ENCODE data around the gene AVL9. TPM values are rescaled to one million over a fixed set of nuclear protein-coding genes. Genes with fewer than 3 reads are reported as not detected.
"Not testable (repeated sequence)": the region's sequence is repeated elsewhere in the genome, so short reads cannot be mapped to it uniquely, and the experiment has no call there.

The AVL9 gene
- total RNA-seq, 1 donor from 2014 or later: 50.6 TPM

- no peak for DNase-seq (ENCODE audit: low read depth)
- Histone ChIP-seq H3K4me3 (ENCODE audit: low read depth, low read length) (no peak overlapping the region), H3K36me3 (ENCODE audit: control insufficient read depth, insufficient read depth, low read length) (no peaks in the 10 kb centered on the region), H3K27me3 (ENCODE audit: control insufficient read depth, insufficient read depth, low read length) (no peaks in the 10 kb centered on the region)
- no peak for TF ChIP-seq CTCF (IDR thresholded peaks at IDR 0.05; ENCODE audit: insufficient read depth, low read length, poor library complexity, severe bottlenecking)
Measured at GRCh38 chr7:32461484-32461883, 33.8 kb upstream of the AVL9 start.

- no peak overlapping the region for H3K4me3 ChIP-seq (ENCODE audit: low read depth, low read length)
- H3K36me3 ChIP-seq (ENCODE audit: control insufficient read depth, insufficient read depth, low read length): no peaks in the 10 kb centered on the region
- no peak for TF ChIP-seq CTCF (IDR thresholded peaks at IDR 0.05; ENCODE audit: insufficient read depth, low read length, poor library complexity, severe bottlenecking)
- no peak for DNase-seq (ENCODE audit: low read depth)
- no peaks in the 10 kb centered on the region for H3K27me3 ChIP-seq (ENCODE audit: control insufficient read depth, insufficient read depth, low read length)
Measured at GRCh38 chr7:32462451-32462850, 32.8 kb upstream of the AVL9 start.

- DNase-seq (ENCODE audit: low read depth): no peak
- Histone ChIP-seq H3K27me3 (ENCODE audit: control insufficient read depth, insufficient read depth, low read length) (no peaks in the 10 kb centered on the region), H3K36me3 (ENCODE audit: control insufficient read depth, insufficient read depth, low read length) (no peaks in the 10 kb centered on the region), H3K4me3 (ENCODE audit: low read depth, low read length) (no peak overlapping the region)
- no peak for TF ChIP-seq CTCF (IDR thresholded peaks at IDR 0.05; ENCODE audit: insufficient read depth, low read length, poor library complexity, severe bottlenecking)
Measured at GRCh38 chr7:32462977-32463376, 32.3 kb upstream of the AVL9 start.

DNA sequence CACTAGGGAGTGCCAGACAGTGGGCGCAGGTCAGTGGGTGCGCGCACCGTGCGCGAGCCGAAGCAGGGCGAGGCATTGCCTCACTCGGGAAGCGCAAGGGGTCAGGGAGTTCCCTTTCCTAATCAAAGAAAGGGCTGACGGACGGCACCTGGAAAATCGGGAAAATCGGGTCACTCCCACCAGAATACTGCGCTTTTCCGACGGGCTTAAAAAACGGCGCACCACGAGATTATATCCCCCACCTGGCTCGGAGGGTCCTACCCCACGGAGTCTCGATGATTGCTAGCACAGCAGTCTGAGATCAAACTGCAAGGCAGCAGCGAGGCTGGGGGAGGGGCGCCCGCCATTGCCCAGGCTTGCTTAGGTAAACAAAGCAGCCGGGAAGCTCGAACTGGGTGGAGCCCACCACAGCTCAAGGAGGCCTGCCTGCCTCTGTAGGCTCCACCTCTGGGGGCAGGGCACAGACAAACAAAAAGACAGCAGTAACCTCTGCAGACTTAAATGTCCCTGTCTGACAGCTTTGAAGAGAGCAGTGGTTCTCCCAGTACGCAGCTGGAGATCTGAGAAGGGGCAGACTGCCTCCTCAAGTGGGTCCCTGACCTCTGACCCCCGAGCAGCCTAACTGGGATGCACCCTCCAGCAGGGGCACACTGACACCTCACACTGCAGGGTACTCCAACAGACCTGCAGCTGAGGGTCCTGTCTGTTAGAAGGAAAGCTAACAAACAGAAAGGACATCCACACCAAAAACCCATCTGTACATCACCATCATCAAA, 30.5 kb upstream of the AVL9 start:
- H3K27me3 ChIP-seq (ENCODE audit: control insufficient read depth, insufficient read depth, low read length); DNase-seq (ENCODE audit: low read depth); H3K4me3 ChIP-seq (ENCODE audit: low read depth, low read length); H3K36me3 ChIP-seq (ENCODE audit: control insufficient read depth, insufficient read depth, low read length): not testable (repeated sequence)

- H3K4me3 ChIP-seq (ENCODE audit: low read depth, low read length); H3K27me3 ChIP-seq (ENCODE audit: control insufficient read depth, insufficient read depth, low read length); H3K36me3 ChIP-seq (ENCODE audit: control insufficient read depth, insufficient read depth, low read length); DNase-seq (ENCODE audit: low read depth): not testable (repeated sequence)
Measured at GRCh38 chr7:32470004-32470403, 25.3 kb upstream of the AVL9 start.

DNA sequence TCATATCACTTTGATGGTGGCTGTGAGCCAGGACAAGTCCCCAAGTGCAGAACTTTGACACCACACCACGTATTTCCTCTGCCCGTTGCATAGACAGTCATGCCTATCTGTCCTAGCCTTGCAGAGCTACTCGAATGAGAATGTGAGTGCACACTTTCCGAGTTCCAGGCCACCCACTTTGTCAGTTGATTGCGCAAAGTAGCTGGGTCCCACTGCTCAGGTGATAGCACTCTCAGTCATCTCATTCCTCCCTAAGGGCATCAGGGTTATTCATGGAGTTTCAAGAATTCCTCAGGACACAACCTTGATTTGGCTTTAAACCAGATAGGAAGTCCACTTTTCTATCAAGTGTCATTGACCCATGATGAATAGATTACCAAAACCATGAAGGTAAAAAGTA, 24.4 kb upstream of the AVL9 start:
- no peaks in the 10 kb centered on the region for H3K27me3 ChIP-seq (ENCODE audit: control insufficient read depth, insufficient read depth, low read length)
- DNase-seq (ENCODE audit: low read depth): no peak
- no peak overlapping the region for H3K4me3 ChIP-seq (ENCODE audit: low read depth, low read length)
- TF ChIP-seq CTCF (IDR thresholded peaks at IDR 0.05; ENCODE audit: insufficient read depth, low read length, poor library complexity, severe bottlenecking): no peak
- no peaks in the 10 kb centered on the region for H3K36me3 ChIP-seq (ENCODE audit: control insufficient read depth, insufficient read depth, low read length)

DNA sequence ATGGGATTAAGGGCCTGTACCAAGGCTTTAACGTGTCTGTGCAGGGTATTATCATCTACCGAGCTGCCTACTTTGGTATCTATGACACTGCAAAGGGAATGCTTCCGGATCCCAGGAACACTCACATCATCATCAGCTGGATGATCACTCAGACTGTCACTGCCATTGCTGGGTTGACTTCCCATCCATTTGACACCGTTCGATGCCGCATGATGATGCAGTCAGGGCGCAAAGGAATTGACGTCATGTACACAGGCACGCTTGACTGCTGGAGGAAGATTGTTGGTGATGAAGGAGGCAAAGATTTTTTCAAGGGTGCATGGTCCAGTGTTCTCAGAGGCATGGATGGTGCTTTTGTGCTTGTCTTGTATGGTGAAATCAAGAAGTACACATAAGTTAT, 23.3 kb upstream of the AVL9 start:
- no peak for DNase-seq (ENCODE audit: low read depth)
- Histone ChIP-seq H3K4me3 (ENCODE audit: low read depth, low read length) (no peak overlapping the region), H3K36me3 (ENCODE audit: control insufficient read depth, insufficient read depth, low read length) (no peaks in the 10 kb centered on the region), H3K27me3 (ENCODE audit: control insufficient read depth, insufficient read depth, low read length) (no peaks in the 10 kb centered on the region)
- no peak for TF ChIP-seq CTCF (IDR thresholded peaks at IDR 0.05; ENCODE audit: insufficient read depth, low read length, poor library complexity, severe bottlenecking)

Data from kidney epithelial cell (primary cell).